ENCODE data around the gene RASA3. TPM values are rescaled to one million over a fixed set of nuclear protein-coding genes. Genes with fewer than 3 reads are reported as not detected.

The RASA3 gene
- total RNA-seq, 2 experiments from 2014 or later = 3.6 to 17.9 TPM

GRCh38 chr13:113964251-113964995 lies 168.0 kb downstream of the RASA3 start:
- ChIA-PET CTCF (ENCODE audit: unreplicated experiment) (no interaction called here), POLR2A (no interaction called here)
- no peak for DNase-seq (ENCODE audit: low spot score)
- intact Hi-C loops (cut with micrococcal nuclease; ENCODE audit: unreplicated experiment) = no loop called here
- no peak overlapping the region for H2AFZ ChIP-seq (ENCODE audit: low read length)
- no peaks in the 10 kb centered on the region for H3K79me2 ChIP-seq (ENCODE audit: insufficient read depth, low read depth, low read length)
- no peak overlapping the region for H3K27ac ChIP-seq (ENCODE audit: low read depth, low read length, poor library complexity, severe bottlenecking)
- BruUV-seq (replicated peaks) = no TSS peak
- no peaks in the 10 kb centered on the region for H3K4me1 ChIP-seq (ENCODE audit: insufficient read depth, low read length, poor library complexity, severe bottlenecking)
- no peaks in the 10 kb centered on the region for H3K36me3 ChIP-seq (ENCODE audit: insufficient read depth, low read length)
- 0 out of 2 replicates have a peak, but pooled peaks cover under 1% of the 10 kb centered on the region for H3K9me3 ChIP-seq (ENCODE audit: low read length)
- no peak overlapping the region for H3K4me3 ChIP-seq (ENCODE audit: low read depth, low read length, poor library complexity, severe bottlenecking)
- no peak for TF ChIP-seq EZH2phosphoT487 (IDR thresholded peaks at IDR 0.05; ENCODE audit: borderline replicate concordance, low read depth, low read length)
- no peak overlapping the region for H3K4me2 ChIP-seq (ENCODE audit: low read length)
- no peaks in the 10 kb centered on the region for H3K9me2 ChIP-seq (ENCODE audit: insufficient read depth, low read length)
- no peaks in the 10 kb centered on the region for H4K20me1 ChIP-seq (ENCODE audit: insufficient read depth, low read length)

- H3K9me3 ChIP-seq (ENCODE audit: low read length) = 0 out of 2 replicates have a peak, but pooled peaks cover 5% of the 10 kb centered on the region
- ChIA-PET POLR2A (no interaction called here), CTCF (ENCODE audit: unreplicated experiment) (interaction anchor here (0.7 kb wide), 1 partner anchor 74 kb away, joined by 15 read pairs; no protein-coding TSS in a partner anchor)
- no peaks in the 10 kb centered on the region for H3K4me1 ChIP-seq (ENCODE audit: insufficient read depth, low read length, poor library complexity, severe bottlenecking)
- intact Hi-C loops (cut with micrococcal nuclease; ENCODE audit: unreplicated experiment) = no loop called here
- H3K79me2 ChIP-seq (ENCODE audit: insufficient read depth, low read depth, low read length) = no peaks in the 10 kb centered on the region
- H3K27ac ChIP-seq (ENCODE audit: low read depth, low read length, poor library complexity, severe bottlenecking) = no peak overlapping the region
- no peaks in the 10 kb centered on the region for H3K36me3 ChIP-seq (ENCODE audit: insufficient read depth, low read length)
- no peak overlapping the region for H3K4me2 ChIP-seq (ENCODE audit: low read length)
- H2AFZ ChIP-seq (ENCODE audit: low read length) = no peak overlapping the region
- TF ChIP-seq EZH2phosphoT487 (IDR thresholded peaks at IDR 0.05; ENCODE audit: borderline replicate concordance, low read depth, low read length) (no peak), CTCF (conservative IDR thresholded peaks at IDR 0.05; ENCODE audit: low read length) (no peak)
- H3K4me3 ChIP-seq (ENCODE audit: low read depth, low read length, poor library complexity, severe bottlenecking) = no peak overlapping the region
- H4K20me1 ChIP-seq (ENCODE audit: insufficient read depth, low read length) = no peaks in the 10 kb centered on the region
- no peak for DNase-seq (ENCODE audit: low spot score)
- H3K9me2 ChIP-seq (ENCODE audit: insufficient read depth, low read length) = no peaks in the 10 kb centered on the region
- BruUV-seq (replicated peaks) = no TSS peak
Observed at GRCh38 chr13:113963376-113963775, 169.0 kb downstream of the RASA3 start.

- Histone ChIP-seq H3K36me3 (ENCODE audit: insufficient read depth, low read length) (no peaks in the 10 kb centered on the region), H3K27ac (ENCODE audit: low read depth, low read length, poor library complexity, severe bottlenecking) (no peak overlapping the region), H3K4me3 (ENCODE audit: low read depth, low read length, poor library complexity, severe bottlenecking) (no peak overlapping the region), H3K9me3 (ENCODE audit: low read length) (0 out of 2 replicates have a peak, but pooled peaks cover 5% of the 10 kb centered on the region), H2AFZ (ENCODE audit: low read length) (no peak overlapping the region), H3K79me2 (ENCODE audit: insufficient read depth, low read depth, low read length) (no peaks in the 10 kb centered on the region), H3K4me2 (ENCODE audit: low read length) (no peak overlapping the region), H3K4me1 (ENCODE audit: insufficient read depth, low read length, poor library complexity, severe bottlenecking) (no peaks in the 10 kb centered on the region), H4K20me1 (ENCODE audit: insufficient read depth, low read length) (no peaks in the 10 kb centered on the region), H3K9me2 (ENCODE audit: insufficient read depth, low read length) (no peaks in the 10 kb centered on the region)
- BruUV-seq (replicated peaks) = no TSS peak
- POLR2A ChIA-PET = no interaction called here
- intact Hi-C loops (cut with micrococcal nuclease; ENCODE audit: unreplicated experiment) = no loop called here
- CTCF ChIA-PET (ENCODE audit: unreplicated experiment) = interaction anchor here (0.7 kb wide), 1 partner anchor 75 kb away, joined by 15 read pairs; no protein-coding TSS in a partner anchor
- no peak for DNase-seq (ENCODE audit: low spot score)
- TF ChIP-seq CTCF (conservative IDR thresholded peaks at IDR 0.05; ENCODE audit: low read length) (no peak), EZH2phosphoT487 (IDR thresholded peaks at IDR 0.05; ENCODE audit: borderline replicate concordance, low read depth, low read length) (no peak)
Observed at GRCh38 chr13:113962975-113963374, 169.4 kb downstream of the RASA3 start.
